H1 (cell line): ENCODE data around the gene HACD3. TPM values are rescaled to one million over a fixed set of nuclear protein-coding genes. Genes with fewer than 3 reads are reported as not detected.

ENCODE experiments used
- CTCF ChIA-PET: fragments of 300-600 bp; sonication (Branson Sonifier 250); formaldehyde crosslinking; loops from one replicate; lab custom pipeline; 2021; ENCODE audit not compliant: partially characterized antibody; lab: Charles Lee
- POLR2A ChIA-PET: fragments of 300-600 bp; sonication (Branson Sonifier 250); formaldehyde crosslinking; loops from one replicate; lab custom pipeline; 2021; ENCODE audit warnings: inconsistent platforms; ENCODE audit not compliant: partially characterized antibody; lab: Charles Lee
- DNase-seq, 2 experiments: peaks; one replicate each; pipeline versions ENCODE4 v3.0.0 to v3.0.0-alpha.2; 2010 to 2022; ENCODE audit warnings: low spot score in 2 of 2, low read depth in 1 of 2, mixed read lengths in 1 of 2
- FAIRE-seq: peaks from 2 replicates; lab custom pipeline; 2011; peaks lifted over from hg19 to GRCh38; lab: Jason Lieb, UNC
- H2AFZ ChIP-seq: 2 replicates; pipeline ENCODE4 v1.8.1; 2012; ENCODE audit warnings: low read length, inconsistent platforms
- H2AK5ac ChIP-seq: 2 replicates; pipeline ENCODE4 v1.6.1; 2013; ENCODE audit warnings: low read depth, low read length
- H2BK120ac ChIP-seq: replicated peaks from 2 replicates; pipeline ENCODE3; 2013; ENCODE audit warnings: low read depth, low read length, inconsistent platforms
- H2BK12ac ChIP-seq: 2 replicates; pipeline ENCODE4 v1.6.1; 2013; ENCODE audit warnings: low read depth, low read length
- H2BK15ac ChIP-seq: 2 replicates; pipeline ENCODE4 v1.6.1; 2013; ENCODE audit warnings: low read length
- H2BK20ac ChIP-seq: 2 replicates; pipeline ENCODE4 v1.6.1; 2013; ENCODE audit warnings: low read length
- H2BK5ac ChIP-seq: 2 replicates; pipeline ENCODE4 v1.6.1; 2013; ENCODE audit warnings: low read depth, low read length
- H3K14ac ChIP-seq: 2 replicates; pipeline ENCODE4 v1.6.1; 2013; ENCODE audit warnings: inconsistent platforms; ENCODE audit not compliant: insufficient read length
- H3K18ac ChIP-seq: 2 replicates; pipeline ENCODE4 v1.6.1; 2013; ENCODE audit warnings: low read length; ENCODE audit errors: extremely low read depth
- H3K23ac ChIP-seq: 2 replicates; pipeline ENCODE4 v1.6.1; 2013; ENCODE audit warnings: inconsistent platforms; ENCODE audit not compliant: insufficient read length
- H3K23me2 ChIP-seq: 2 replicates; pipeline ENCODE4 v1.6.1; 2013; ENCODE audit warnings: low read depth, low read length
- H3K27ac ChIP-seq: 2 replicates; pipeline ENCODE4 v1.6.1; 2011; ENCODE audit warnings: low read depth, low read length, inconsistent platforms
- H3K27me3 ChIP-seq, 4 experiments: replicated peaks in 1 of 4; 1 replicate in 1 of 4; 2 replicates in 3 of 4; pipeline versions ENCODE4 v1.6.1 to v1.8.1; 2011 to 2013; ENCODE audit warnings: low read length in 3 of 4, mild to moderate bottlenecking in 3 of 4, inconsistent platforms in 2 of 4, mixed read lengths in 2 of 4, moderate library complexity in 1 of 4; ENCODE audit not compliant: control insufficient read depth in 3 of 4, insufficient read depth in 3 of 4; ENCODE audit errors: extremely low read depth in 1 of 4
- H3K36me3 ChIP-seq, 4 experiments: 2 replicates each; pipeline versions ENCODE4 v1.6.1 to v1.8.1; 2011 to 2013; ENCODE audit warnings: mild to moderate bottlenecking in 4 of 4, low read length in 3 of 4, moderate library complexity in 2 of 4, control low read depth in 1 of 4, inconsistent platforms in 1 of 4; ENCODE audit not compliant: insufficient read depth in 4 of 4, control insufficient read depth in 2 of 4
- H3K4ac ChIP-seq: replicated peaks from 2 replicates; pipeline ENCODE3; 2013; ENCODE audit warnings: low read length, low read depth, mixed read lengths, inconsistent platforms; ENCODE audit not compliant: insufficient read length
- H3K4me1 ChIP-seq, 4 experiments: replicated peaks in 1 of 4; 1 replicate in 1 of 4; 2 replicates in 3 of 4; pipeline versions ENCODE4 v1.6.1 to v1.8.1; 2011 to 2013; ENCODE audit warnings: low read length in 3 of 4, inconsistent platforms in 2 of 4, mixed read lengths in 1 of 4; ENCODE audit not compliant: insufficient read depth in 4 of 4, control insufficient read depth in 3 of 4
- H3K4me2 ChIP-seq, 2 experiments: 2 replicates each; pipeline versions ENCODE4 v1.6.1 to v1.8.1; 2011 to 2013; ENCODE audit warnings: low read depth in 2 of 2, low read length in 2 of 2, control low read depth in 1 of 2, inconsistent platforms in 1 of 2, mild to moderate bottlenecking in 1 of 2; ENCODE audit not compliant: insufficient read depth in 1 of 2
- H3K4me3 ChIP-seq, 4 experiments: fragments of 200-600, 300-600 bp in 1 of 4; sonication (generic), shearing (Covaris generic), sonication (Bioruptor Twin) in 1 of 4; 2 replicates each; pipeline versions ENCODE4 v1.5.1 to v1.8.1; 2011 to 2016; ENCODE audit warnings: low read length in 4 of 4, low read depth in 3 of 4, control low read depth in 2 of 4, inconsistent platforms in 2 of 4, mild to moderate bottlenecking in 2 of 4, mixed read lengths in 1 of 4, moderate library complexity in 1 of 4; ENCODE audit not compliant: insufficient read depth in 2 of 4; ENCODE audit errors: extremely low read depth in 1 of 4
- H3K56ac ChIP-seq: replicated peaks from 2 replicates; pipeline ENCODE3; 2013; ENCODE audit warnings: low read depth, mild to moderate bottlenecking, mixed read lengths, low read length, inconsistent platforms; ENCODE audit not compliant: insufficient read length
- H3K79me1 ChIP-seq: 2 replicates; pipeline ENCODE4 v1.6.1; 2013; ENCODE audit warnings: low read depth, low read length, control low read depth
- H3K79me2 ChIP-seq, 2 experiments: 2 replicates each; pipeline versions ENCODE4 v1.6.1 to v1.8.1; 2012 to 2013; ENCODE audit warnings: low read length in 2 of 2, mild to moderate bottlenecking in 2 of 2, inconsistent platforms in 1 of 2; ENCODE audit not compliant: insufficient read depth in 2 of 2, control insufficient read depth in 1 of 2
- H3K9ac ChIP-seq, 4 experiments: replicated peaks in 1 of 4; 1 replicate in 1 of 4; 2 replicates in 3 of 4; pipeline versions ENCODE4 v1.6.1 to v1.8.1; 2011 to 2013; ENCODE audit warnings: low read depth in 3 of 4, low read length in 3 of 4, control low read depth in 2 of 4, mild to moderate bottlenecking in 2 of 4, moderate library complexity in 2 of 4, inconsistent platforms in 1 of 4; ENCODE audit errors: extremely low read depth in 1 of 4
- H3K9me3 ChIP-seq, 2 experiments: 2 replicates each; pipeline versions ENCODE4 v1.6.1 to v1.8.1; 2012 to 2013; ENCODE audit warnings: mild to moderate bottlenecking in 2 of 2, moderate library complexity in 2 of 2, control low read depth in 1 of 2, inconsistent platforms in 1 of 2, low read depth in 1 of 2, low read length in 1 of 2, mixed read lengths in 1 of 2; ENCODE audit not compliant: insufficient read depth in 2 of 2
- H4K20me1 ChIP-seq, 2 experiments: replicated peaks in 1 of 2; 2 replicates each; pipeline versions ENCODE3 to v1.8.1; 2011 to 2013; ENCODE audit warnings: inconsistent platforms in 2 of 2, low read length in 2 of 2, mild to moderate bottlenecking in 1 of 2; ENCODE audit not compliant: insufficient read depth in 2 of 2, control insufficient read depth in 1 of 2
- H4K5ac ChIP-seq: 2 replicates; pipeline ENCODE4 v1.6.1; 2013; ENCODE audit warnings: low read length, low read depth, mixed read lengths, inconsistent platforms; ENCODE audit not compliant: insufficient read length
- H4K8ac ChIP-seq: 2 replicates; pipeline ENCODE4 v1.8.0; 2013; ENCODE audit warnings: mild to moderate bottlenecking, moderate library complexity, low read length, inconsistent platforms; ENCODE audit not compliant: insufficient read depth; ENCODE audit errors: extremely low read depth
- H4K91ac ChIP-seq: replicated peaks from 2 replicates; pipeline ENCODE3; 2013; ENCODE audit warnings: low read length, mixed read lengths, inconsistent platforms; ENCODE audit not compliant: insufficient read length
- E2F6 ChIP-seq: IDR thresholded peaks from 2 replicates; pipeline ENCODE4 v1.6.1; 2012; ENCODE audit warnings: inconsistent platforms
- EZH2 ChIP-seq: fragments of 200-600 bp; sonication (generic); IDR thresholded peaks from 2 replicates; pipeline ENCODE4 v1.7.1; 2012; ENCODE audit warnings: low read depth, mild to moderate bottlenecking, moderate library complexity, low read length, inconsistent platforms; ENCODE audit not compliant: severe bottlenecking
- FOSL1 ChIP-seq: IDR thresholded peaks from 2 replicates; pipeline ENCODE4 v1.6.1; 2011; ENCODE audit warnings: mild to moderate bottlenecking, low read depth, low read length, moderate library complexity; ENCODE audit not compliant: insufficient read depth
- KDM1A ChIP-seq: fragments of 200-600, 300-600 bp; sonication (generic); IDR thresholded peaks from 2 replicates; pipeline ENCODE4 v1.7.1; 2016; ENCODE audit warnings: mild to moderate bottlenecking, low read length, borderline replicate concordance
- POLR2AphosphoS5 ChIP-seq: IDR thresholded peaks from 2 replicates; pipeline ENCODE4 v1.6.1; 2011; ENCODE audit warnings: low read depth, low read length
- POU5F1 ChIP-seq: IDR thresholded peaks from 2 replicates; pipeline ENCODE4 v1.6.1; 2011; ENCODE audit warnings: low read depth, mild to moderate bottlenecking, low read length, moderate library complexity
- RNF2 ChIP-seq: fragments of 200-900, 300-1000 bp; sonication (generic); IDR thresholded peaks from 2 replicates; pipeline ENCODE4 v1.7.1; 2016; ENCODE audit warnings: borderline replicate concordance, low read depth, mild to moderate bottlenecking, antibody characterized with exemption, low read length; ENCODE audit not compliant: poor library complexity, severe bottlenecking; ENCODE audit errors: missing control alignments
- SRF ChIP-seq: IDR thresholded peaks from 2 replicates; pipeline ENCODE4 v1.6.1; 2011; ENCODE audit warnings: mild to moderate bottlenecking, low read depth, low read length, moderate library complexity
- WGBS, 2 experiments: shearing (Covaris generic) in 1 of 2; methylation state at CpG; one replicate each; pipeline versions ENCODE4 v1.1.6 to v1.1.7; 2013 to 2015; ENCODE audit warnings: low lambda C conversion rate in 2 of 2, mixed read lengths in 2 of 2, inconsistent platforms in 1 of 2, low coverage in 1 of 2, missing lambda C conversion rate in 1 of 2; ENCODE audit not compliant: insufficient replicate concordance in 2 of 2, insufficient coverage in 1 of 2, insufficient read length in 1 of 2; ENCODE audit errors: extremely low coverage in 1 of 2, missing lambda C conversion rate in 1 of 2; 5-methylcytosine and 5-hydroxymethylcytosine counted together
- polyA plus RNA-seq, 7 experiments: library from polyadenylated mRNA; depleted of rRNA in 3 of 7; stranded (reverse) in 5 of 7; unstranded in 2 of 7; fragments of >200 nt in 5 of 7; fragments of 200-250 nt in 2 of 7; gene quantifications; 1 replicate in 5 of 7; 2 replicates in 1 of 7; 4 replicates in 1 of 7; pipeline versions ENCODE4 v1.2.1 to v1.2.3, GENCODE V29; 2011 to 2013; ENCODE audit warnings: missing spikeins in 2 of 7, mixed read lengths in 2 of 7
- total RNA-seq: library from RNA; stranded (reverse); fragmentation: NEBNext Ultra II Directional; extraction: Animal tissue kit (Norgen Biotek cat#: 25700); gene quantifications from 2 replicates; pipeline ENCODE4 v1.2.1, GENCODE V29; 2021
- TF ChIP-seq, protein P1 (sequence below), 3 experiments: IDR thresholded peaks; 1 replicate in 2 of 3; 2 replicates in 1 of 3; pipeline versions ENCODE4 v1.5.1 to v1.6.1; 2011; ENCODE audit warnings: low read length in 3 of 3, mild to moderate bottlenecking in 3 of 3, inconsistent platforms in 2 of 3, low read depth in 1 of 3, moderate library complexity in 1 of 3; ENCODE audit not compliant: insufficient read depth in 1 of 3; ENCODE audit errors: control extremely low read depth in 1 of 3

Gene HACD3
- total and polyA plus RNA-seq, 2 of the 8 experiments (the other 6 are each of a cell fraction or from before 2014, with no cell fraction given), result 78.8 to 120 TPM

DNA sequence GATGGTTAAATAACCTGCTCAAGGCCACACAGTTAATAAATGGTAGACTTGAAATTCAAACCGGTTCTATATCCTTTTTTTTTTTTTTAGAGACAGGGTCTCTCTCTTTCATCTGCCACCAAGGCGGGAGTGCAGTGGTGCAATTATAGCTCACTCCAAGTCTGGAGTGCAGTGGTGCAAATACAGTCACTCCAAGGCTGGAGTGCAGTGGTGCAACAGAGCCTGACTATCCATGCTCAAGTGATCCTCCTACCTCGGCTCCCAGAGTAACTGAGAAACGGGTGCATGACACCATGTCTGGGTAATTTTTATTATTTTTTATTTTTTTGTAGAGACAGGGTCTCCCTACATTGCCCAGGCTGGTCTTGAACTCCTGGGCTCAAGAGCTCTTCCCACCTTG is 36.2 kb upstream of the HACD3 start:
- Histone ChIP-seq H3K9ac (no peak overlapping the region), H2AFZ (no peak overlapping the region), H3K14ac (no peak overlapping the region), H4K5ac (no peak overlapping the region), H2BK120ac (no peak overlapping the region), H3K36me3 (peaks cover 0 to 36% (median 18%) of the 10 kb centered on the region in 4 experiments; a peak in 5 of 8 replicates), H2BK5ac (no peak overlapping the region), H3K4me1 (no peaks in the 10 kb centered on the region), H3K18ac (no peak overlapping the region), H2BK12ac (no peak overlapping the region), H3K4me3 (no peak overlapping the region), H2BK15ac (no peak overlapping the region), H4K20me1 (peaks cover 0 to 2% of the 10 kb centered on the region in 2 experiments), H3K56ac (no peak overlapping the region), H3K27me3 (no peaks in the 10 kb centered on the region), H3K79me1 (no peaks in the 10 kb centered on the region), H3K27ac (no peak overlapping the region), H3K4me2 (no peak overlapping the region), H4K91ac (no peak overlapping the region), H4K8ac (no peak overlapping the region), H2AK5ac (no peak overlapping the region), H3K4ac (no peak overlapping the region), H3K23me2 (no peaks in the 10 kb centered on the region), H3K23ac (no peak overlapping the region), H2BK20ac (no peak overlapping the region), H3K9me3 (no peaks in the 10 kb centered on the region), H3K79me2 (0 out of 4 replicates have a peak, but pooled peaks cover 0 to 3% of the 10 kb centered on the region in 2 experiments)
- DNase-seq, result no peak
- POLR2A ChIA-PET, result interaction anchor here (0.6 kb wide), 1 partner anchor 50 kb away, joined by 3 read pairs; no protein-coding TSS in a partner anchor
- WGBS, 2 experiments, result 96% methylated on average over 4 of the region's 4 CpGs; no CpG with 5 or more reads in 1 of the 2 experiments
- no peak for FAIRE-seq
- CTCF ChIA-PET, result interaction anchor here (1.3 kb wide), 1 partner anchor 13 kb away, joined by 6 read pairs; no protein-coding TSS in a partner anchor
- TF ChIP-seq POU5F1 (no peak), RNF2 (no peak), KDM1A (no peak), E2F6 (no peak), EZH2 (no peak), POLR2AphosphoS5 (no peak), FOSL1 (no peak), SRF (no peak)
- TF ChIP-seq, protein P1, sequence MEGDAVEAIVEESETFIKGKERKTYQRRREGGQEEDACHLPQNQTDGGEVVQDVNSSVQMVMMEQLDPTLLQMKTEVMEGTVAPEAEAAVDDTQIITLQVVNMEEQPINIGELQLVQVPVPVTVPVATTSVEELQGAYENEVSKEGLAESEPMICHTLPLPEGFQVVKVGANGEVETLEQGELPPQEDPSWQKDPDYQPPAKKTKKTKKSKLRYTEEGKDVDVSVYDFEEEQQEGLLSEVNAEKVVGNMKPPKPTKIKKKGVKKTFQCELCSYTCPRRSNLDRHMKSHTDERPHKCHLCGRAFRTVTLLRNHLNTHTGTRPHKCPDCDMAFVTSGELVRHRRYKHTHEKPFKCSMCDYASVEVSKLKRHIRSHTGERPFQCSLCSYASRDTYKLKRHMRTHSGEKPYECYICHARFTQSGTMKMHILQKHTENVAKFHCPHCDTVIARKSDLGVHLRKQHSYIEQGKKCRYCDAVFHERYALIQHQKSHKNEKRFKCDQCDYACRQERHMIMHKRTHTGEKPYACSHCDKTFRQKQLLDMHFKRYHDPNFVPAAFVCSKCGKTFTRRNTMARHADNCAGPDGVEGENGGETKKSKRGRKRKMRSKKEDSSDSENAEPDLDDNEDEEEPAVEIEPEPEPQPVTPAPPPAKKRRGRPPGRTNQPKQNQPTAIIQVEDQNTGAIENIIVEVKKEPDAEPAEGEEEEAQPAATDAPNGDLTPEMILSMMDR (IDR thresholded peaks at IDR 0.05; ENCODE audit: control extremely low read depth in 1 of 3, insufficient read depth in 1 of 3, low read depth in 1 of 3, low read length in 3 of 3), result no peak
